IPS-NIHi7 (cell line): Measurements from ENCODE around the gene BTBD6.

Experiments
- DNase-seq: peaks from one replicate; pipeline ENCODE4 v3.0.0; 2012; ENCODE audit warnings: mixed read lengths; ENCODE audit errors: extremely low spot score

The BTBD6 gene

DNA sequence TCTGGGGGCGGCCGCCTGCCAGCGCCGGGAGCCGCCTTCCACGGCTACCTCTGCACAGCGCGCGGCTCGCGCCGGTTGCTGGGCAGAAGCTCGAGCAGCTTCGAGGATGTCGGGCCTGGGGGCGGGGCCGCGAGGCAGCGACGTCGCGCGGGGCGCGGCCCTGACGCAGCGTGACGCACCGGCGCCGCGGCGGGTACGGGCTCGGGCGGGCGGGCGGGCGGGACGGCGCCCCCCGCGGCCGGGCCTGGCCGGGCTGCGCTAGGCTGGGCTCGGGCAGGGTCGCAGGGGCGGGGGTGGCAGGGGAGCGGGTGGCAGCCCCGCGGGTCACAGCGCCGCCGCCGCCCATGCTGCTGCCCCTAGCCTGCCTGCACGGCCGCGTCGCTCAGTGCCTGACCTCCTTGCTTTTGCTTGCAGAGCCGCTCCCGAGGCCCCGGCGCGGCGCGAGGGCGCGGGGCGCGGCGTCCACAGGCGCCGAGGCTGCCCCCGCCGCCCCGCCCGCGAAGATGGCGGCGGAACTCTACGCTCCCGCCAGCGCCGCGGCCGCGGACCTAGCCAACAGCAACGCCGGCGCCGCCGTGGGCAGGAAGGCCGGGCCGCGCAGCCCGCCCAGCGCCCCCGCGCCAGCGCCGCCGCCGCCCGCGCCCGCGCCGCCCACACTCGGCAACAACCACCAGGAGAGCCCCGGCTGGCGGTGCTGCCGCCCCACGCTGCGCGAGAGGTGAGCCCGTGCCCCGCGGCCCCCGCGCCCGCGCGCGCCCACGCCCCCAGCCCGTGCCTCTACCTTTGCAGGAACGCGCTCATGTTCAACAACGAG is at the start of gene BTBD6:
Gene BTBD6 (plus strand): TSS at position 166 of the 814 bp plus-strand sequence. CDS start 179 bp downstream, at position 345.
- peak; percentile 92 for DNase-seq

DNA sequence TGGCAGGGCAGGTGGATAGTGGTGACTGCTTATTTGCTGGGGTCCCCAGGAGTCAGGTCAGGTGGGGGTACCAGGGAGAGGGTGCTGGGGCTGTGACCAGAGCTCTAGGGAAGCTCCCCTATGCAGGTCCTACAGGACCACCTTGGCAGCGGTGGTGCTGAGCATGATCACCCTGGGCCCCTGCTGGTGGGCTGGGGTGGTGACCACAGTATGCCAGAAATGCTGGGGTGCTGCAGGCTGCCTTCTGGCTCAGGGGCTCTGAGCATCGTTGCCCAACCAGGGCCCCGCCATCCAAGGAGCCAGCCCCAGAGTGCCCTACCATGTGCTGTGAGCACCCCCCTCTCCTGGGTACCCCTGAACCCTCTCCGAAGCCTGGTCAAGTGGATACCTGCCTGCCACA is 49.7 kb upstream of the BTBD6 start:
- no peak for DNase-seq

DNA sequence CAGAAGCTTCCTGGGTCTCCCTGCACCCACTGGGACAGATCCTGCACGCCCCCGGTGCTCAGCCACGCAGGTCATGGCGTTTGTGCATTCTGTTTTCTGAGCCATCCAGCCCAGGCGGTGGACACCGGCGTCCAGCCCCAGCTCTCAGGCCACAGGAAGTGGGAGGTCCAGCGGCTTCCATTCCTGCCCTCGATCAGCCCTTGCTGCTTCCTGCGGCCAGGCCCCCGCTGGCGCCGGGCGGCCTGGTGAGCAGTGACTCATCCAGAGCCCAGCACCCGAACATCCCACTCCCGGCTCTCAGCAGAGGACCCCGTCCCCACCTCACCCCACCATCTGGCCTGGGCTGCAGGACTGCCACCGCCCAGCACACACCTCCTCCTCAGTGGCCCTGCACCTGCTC is 49.2 kb upstream of the BTBD6 start:
- DNase-seq = no peak

DNA sequence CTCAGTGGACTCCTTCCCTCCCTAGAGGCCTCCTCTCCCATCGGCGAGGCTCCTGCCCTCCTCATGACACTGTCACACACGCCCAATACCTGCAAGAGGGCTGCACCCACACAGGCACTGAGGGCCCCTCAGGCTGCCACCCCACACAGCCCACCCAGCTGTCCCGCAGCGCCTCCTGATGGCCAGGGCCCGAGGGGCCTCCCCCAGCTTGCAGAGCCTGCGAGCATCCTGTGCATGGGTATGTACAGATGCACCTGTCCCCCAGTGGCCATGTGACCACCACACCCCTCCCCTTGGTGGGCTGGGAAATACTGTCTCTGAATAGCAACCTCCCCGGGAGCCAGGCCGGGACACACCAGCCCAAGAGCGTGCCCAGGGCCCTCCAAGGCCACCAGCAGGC is 48.3 kb upstream of the BTBD6 start:
- DNase-seq = no peak

DNA sequence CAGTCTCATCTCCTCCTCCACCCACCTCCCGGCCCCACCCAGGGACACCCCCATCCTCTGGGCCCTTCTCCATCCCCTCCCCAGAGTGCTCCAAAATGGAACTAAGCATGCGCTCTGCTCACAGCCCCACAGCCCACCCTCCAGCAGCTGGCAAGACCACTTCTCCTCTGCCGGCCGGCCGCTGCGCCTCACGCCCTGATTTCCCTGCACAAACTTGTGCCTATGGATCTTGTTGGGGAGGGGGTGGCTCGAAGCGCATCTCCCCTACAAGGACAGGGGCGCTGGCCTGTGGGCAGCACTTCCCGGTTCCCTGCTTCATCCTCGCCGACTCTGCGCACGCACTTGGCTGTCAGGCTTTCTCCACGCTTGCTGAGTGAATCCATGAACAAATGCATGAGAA is 47.7 kb upstream of the BTBD6 start:
- no peak for DNase-seq

DNA sequence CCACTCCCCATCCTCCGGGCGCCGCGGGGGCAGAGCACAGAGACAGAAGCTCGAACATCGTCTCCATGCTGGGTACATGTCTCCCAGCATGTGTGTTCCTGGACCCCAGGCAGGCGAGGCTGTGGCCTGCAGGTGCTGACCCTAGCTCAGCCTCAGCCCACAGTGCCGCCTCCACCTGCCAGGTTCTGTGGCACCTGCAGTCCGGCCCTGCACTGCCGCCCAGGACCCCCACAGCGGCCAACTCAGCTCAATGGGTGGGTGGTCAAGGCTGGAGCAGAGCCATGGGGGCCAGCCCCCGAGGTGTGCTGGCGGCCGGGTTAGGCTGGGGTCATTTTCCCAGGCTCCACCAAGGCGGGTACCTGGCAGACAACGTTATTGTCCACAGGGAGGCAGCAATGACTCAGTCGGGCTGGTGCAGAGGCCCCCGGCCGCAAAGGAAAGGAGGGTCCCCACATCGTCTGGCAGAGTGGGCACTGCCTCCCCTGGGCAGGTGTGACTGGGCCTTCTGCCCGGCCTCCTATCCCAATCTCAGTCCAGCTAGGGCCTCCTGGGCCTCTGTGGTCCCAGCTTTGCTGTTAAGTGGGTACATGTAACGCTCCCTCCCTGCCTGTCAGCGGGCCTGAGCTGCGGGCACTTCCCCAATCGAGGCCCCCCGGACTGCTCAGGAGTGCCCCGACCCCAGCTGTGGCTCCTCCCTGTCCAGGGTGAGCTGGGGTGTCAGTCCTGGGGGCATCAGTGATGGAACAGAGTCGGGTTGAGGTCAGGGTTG is 47.0 kb upstream of the BTBD6 start:
- peak; percentile 65 for DNase-seq

DNA sequence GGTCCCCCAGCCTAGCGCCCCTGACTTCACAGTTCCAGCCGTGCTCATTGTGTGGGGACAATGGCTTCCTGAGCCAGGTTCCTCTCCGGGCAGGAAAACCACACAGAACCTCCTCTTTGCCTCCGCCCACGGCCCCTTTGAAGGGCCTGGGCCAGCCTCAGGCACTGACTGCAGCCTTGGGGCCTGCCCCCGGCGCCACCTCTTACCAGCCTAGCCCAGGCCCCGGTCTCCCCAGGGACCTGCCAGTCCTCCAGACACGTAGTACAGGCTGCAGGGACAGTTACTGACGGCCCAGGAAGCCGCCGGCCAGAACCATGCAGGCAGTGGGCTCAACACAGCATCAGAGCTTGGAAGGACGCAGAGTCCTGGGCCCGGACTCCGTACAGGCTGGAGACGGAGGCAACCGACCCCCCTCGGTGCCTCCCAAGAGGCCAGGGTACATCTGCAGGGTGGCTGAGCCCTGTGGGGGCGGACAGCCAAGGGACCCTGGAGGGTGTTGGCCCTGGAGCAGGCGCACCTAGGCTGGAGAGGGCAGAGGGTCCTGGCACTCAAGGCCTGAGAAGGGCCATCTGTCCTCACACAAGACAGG is 46.3 kb upstream of the BTBD6 start:
- DNase-seq = no peak

DNA sequence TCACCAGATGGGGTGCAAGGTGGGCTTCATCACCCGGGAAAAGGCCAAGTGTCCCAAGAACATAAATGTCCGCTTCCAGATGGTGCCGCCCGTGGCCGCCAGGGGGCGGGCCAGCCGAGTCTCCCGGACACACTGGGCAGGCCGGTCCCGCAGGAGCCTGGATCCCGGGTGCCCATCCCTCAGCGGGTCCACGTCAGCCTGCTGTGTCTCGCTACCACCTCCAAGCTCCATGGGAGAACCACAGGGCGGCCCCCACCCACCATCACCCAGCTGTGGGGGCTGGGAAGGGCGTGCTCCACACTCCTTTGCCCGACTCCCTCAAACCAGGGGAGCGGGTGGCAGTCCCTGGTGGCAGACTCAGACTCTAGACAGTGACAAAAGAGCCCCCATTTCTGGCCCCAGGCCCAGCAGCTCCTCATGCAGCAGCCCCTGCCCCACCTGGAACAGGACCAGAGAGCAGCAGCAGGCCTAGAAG is 45.2 kb upstream of the BTBD6 start:
- DNase-seq = peak; percentile 90

DNA sequence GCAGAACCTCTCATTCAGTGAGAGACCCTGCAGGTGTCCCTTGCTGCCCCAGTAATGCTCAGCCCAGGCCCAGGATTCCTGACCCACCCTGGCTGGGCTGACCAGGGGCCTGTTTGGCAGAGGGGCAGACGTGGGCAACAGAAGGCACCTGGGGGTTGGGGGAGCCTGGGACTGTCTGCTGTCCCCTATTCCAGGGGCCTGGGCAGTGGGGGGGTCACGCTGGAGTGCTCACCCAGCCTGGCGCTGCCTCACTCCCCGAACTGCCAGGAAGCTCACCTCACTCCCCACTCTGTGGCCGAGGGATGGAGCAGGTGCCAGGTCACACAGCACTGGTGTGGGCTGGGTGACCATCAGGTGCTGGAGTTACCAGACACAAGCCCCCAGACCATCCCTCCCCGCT is 44.6 kb upstream of the BTBD6 start:
- DNase-seq = no peak

DNA sequence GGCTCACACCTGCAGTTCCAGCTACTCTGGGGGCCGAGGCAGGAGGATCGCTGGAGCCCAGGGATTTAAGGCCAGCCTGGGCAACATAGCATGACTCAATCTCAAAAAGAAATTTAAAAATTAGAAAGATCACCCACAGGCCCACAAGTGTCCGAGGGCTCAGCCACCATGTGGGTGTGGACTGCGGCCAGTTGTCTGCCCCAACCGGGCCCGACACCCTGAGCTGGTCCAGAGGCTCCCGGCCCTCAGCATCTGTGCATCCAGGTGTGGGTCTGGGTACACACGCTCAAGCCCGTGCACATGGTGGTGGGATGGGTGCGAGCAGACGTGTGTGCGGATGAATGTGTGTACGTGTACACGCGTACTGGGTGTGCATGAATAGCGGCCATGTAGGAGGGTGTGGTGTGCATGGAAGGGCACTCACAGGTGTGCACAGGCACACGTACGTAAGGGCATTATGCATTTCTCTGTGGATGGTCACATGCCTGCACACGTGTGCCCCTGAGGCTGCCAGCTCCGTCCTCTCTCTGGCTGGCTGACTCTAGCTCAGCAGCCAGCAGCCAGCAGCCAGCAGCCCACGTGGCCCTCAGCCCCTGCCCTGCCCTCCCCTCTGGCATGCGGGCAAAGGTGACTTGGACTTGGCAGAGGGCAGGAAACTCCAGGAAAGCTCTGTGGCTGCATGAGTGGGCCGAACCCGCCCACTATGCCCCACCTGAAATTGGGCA is 44.0 kb upstream of the BTBD6 start:
- DNase-seq = no peak

DNA sequence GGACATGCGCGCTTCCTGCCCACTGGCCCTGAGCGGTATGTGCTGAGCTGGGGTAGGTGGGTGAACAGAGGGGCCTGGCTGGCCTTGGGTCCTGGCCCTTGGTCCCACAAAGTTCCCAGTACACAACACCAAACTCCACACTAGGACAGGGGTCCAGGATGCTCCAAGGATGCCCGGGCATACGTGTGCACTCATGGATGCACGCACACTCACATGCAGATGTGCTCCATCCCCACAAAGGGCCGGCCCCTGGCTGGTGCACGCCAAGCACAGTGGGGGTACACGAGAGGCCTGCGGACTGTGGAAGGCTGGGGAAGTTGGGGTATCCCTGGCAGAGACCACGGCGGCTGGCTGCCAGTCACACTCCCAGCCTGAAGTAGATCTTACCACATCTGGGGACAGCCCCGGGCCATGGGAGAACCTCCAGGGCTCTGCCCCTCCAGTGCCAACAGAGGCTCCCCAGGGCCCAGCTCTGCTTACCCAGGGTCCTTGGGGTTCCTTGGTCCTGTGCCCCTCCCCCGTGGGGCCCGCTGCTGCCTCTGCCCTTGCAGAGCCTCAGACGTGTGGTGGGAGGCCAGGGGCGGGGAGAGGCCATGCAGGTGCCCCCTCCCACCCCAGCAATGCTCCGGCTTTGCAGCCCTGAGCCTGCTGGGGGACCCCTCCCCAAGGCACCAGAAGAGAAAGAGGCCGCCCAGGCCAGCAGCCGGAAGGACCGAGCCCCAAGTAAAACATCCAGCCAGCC is 43.2 kb upstream of the BTBD6 start:
- DNase-seq = no peak

DNA sequence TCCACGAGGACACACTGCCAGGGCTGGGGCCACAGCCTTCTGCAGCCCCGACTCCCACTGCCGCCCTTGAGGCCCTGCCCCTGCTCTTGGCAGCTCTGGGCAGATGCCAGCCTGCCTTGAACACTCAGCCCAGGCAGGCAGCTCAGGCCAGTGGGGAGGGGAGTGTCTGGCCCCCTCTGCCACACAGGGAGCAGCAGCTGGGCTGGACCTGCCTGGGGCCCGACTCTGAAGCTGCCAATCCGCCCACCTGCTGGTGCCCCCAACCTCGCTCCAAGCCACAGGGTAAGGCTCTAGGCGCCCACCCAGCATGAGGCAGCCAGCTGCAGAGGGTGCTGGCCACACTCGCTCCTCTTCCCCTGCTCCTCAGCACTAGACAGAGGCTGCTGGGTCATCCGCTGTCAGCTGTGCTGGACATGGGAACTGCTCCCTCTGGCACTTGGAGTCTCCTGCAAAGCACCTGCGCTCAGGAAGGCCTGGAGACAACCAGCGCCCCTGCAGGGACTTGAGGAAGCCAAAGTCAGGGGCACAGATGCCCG is 42.6 kb upstream of the BTBD6 start:
- DNase-seq = no peak

DNA sequence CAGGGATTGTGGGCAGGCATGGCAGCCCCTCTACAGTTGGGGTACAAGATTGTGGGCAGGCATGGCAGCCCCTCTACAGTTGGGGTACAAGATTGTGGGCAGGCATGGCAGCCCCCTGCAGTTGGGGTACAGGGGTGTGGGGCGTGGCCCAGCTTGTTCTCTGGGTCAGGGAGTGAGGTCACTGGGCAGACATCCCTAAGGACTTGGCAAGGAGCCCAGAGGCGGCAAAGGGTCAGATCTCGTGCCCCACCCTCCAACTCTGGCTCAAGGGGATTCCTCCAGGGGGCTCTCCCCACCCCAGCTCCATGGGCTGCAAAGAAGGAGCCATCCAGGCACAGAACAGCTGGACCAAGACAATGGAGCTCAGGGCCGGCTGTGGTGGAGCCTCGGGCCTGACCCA is 41.5 kb upstream of the BTBD6 start:
- DNase-seq = no peak

DNA sequence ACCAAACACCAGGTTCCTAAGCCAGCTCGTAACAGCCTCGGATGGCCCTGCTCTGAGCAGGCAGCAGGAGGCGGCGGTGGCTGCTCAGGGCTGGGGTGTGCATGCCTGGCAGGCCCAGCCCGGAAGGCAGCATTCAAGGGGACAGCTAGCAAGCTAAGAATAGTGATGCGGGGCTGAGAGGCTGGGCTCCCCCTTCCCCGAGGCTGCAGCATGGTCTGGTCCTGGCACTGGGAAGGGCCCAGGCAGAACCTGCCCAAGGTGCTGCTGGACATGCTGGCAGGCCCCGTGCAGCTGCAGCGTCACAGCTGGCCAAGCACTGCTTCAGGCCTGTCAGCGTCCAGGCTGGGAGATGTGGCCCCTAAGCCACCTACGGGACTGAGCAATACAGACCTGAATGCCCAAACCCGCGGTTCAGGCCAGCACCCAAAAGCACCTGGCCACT is 40.9 kb upstream of the BTBD6 start:
- DNase-seq = peak; percentile 75

DNA sequence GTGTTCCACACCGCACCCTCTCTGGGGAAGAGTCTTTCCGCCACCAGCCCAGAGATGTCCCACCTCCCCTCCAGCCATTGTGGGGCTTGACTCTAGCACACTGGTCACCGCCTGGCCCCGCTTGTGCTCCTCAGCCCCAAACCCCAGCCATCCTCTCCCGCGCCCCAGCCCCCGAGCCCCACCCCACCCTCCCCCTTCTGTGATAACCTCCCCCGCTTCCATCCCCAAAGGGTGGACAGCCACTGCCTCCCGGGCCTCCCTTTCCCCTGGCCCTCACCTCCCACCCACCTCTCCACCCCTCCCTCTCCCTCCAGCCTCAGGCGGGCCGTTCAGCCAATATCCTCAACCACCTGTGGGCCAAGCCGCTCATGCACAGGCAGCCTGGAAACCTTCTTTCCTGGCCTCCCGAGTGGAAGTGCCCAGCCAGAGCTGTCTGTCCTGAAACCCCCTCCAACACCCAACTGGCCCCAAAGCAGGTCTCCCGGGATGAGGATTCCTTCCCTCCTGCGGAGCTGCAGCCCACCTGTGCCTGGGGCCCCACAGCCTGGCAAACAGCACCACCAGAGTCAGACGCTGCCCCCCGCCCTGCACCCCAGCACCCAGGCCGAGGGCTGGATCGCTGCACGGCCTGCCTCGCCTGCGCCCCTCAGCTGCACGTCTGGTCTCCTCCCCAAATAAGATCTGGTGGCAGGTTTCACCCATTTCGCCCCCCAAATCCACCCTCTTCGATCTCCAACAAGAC is 40.2 kb upstream of the BTBD6 start:
- DNase-seq = no peak

DNA sequence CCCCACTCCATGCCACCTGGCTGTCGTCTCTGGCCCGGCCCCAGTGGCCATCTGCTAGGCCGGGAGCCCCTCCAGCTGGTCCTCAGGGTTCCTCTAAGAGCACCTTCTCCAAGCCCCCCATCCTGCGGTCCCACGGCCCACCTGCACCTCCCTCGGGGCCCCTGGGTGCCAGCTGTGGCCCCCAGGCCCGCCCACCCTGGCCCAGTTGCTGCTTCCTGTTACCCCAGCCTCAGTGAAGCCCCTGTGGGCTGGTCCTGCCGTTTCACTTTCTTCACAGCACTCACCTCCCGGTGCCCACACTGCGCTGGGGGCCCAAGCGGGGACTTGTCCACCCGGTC is 39.6 kb upstream of the BTBD6 start:
- no peak for DNase-seq

DNA sequence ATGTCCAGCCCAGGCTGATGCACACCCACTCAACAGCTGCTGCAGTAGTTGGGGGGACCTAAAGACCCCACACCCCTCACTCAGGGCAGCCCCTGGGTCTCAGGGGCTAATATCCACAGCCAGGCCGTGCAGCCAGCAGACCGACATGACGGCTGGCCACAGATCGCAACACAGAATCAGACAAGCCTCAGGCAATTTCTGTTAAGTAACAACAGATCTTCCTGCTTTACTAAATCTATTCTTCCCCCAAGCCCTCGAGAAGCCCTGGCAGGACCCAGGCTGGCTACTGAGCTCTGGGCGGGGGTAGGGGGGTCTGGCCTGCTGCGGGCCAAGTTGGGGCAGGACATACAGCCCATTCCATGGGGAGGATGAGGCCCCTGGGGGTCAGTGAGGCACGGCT is 39.2 kb upstream of the BTBD6 start:
- DNase-seq = no peak

DNA sequence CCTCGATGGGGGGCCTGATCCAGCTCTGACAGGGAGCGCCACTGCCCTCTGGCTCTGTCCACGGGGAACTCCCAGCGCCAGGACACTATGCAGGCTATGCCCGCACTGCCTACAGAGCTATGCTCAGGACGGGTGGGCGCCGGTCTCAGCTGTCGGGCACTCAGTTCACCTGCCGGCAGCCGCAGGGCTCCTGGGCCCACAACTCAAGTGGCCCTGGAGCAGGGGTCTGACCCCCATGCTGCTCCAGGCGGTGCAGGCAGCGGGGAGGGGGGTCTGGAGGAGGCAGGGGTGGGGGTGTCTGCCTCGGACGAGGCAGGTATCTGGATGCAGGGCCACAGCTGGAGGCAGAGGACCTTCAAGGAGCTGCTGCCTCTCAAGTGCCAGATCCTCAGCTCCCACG is 38.7 kb upstream of the BTBD6 start:
- no peak for DNase-seq

DNA sequence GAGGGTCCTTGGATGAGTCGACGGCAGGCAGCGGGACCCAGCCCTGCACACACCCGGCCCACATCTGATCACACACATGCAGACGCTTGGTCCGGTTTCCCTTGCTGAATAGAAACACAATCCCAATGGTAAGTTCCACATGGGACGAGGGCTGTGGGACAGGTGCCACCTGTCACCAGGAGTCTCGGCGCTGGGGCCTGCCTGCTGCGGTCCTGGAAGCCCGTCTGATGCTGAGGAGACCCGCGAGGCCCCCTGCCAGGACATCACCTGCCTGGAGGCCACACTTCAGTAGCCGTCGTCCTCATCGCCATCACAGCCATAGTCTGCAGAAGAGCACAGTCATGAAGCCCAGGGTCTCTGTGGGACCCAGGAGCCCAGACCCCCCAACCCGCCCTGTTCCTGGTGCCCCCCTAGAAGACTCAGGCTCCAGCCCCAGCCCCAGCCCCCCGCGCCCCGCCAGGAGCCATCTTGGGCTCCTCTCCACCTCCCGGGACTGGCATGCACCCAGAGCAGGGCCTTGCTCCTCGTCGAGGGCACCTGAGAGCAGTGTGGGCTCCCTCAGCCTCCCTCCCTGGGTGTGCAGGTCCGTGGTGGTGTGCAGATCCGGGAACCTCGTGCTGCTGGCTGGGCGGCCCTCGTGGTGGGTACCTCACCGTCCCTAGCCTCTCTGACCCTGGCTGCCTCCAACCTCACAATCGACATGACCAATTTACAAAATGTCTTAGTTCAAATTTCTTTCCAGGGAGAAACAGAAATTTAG is 37.9 kb upstream of the BTBD6 start:
- DNase-seq = no peak
